Putamen (tissue), 1 donor: ENCODE measurements around the gene PTGIS.

Experiments used
- DNase-seq: peaks from one replicate; pipeline ENCODE4 v3.0.0-alpha.2; 2016; ENCODE audit warnings: low spot score

Gene PTGIS

GRCh38 chr20:49496553-49497397 lies 71.2 kb downstream of the PTGIS start:
- DNase-seq = no peak

- no peak for DNase-seq
Measured at GRCh38 chr20:49496043-49496442, 71.9 kb downstream of the PTGIS start.

DNA sequence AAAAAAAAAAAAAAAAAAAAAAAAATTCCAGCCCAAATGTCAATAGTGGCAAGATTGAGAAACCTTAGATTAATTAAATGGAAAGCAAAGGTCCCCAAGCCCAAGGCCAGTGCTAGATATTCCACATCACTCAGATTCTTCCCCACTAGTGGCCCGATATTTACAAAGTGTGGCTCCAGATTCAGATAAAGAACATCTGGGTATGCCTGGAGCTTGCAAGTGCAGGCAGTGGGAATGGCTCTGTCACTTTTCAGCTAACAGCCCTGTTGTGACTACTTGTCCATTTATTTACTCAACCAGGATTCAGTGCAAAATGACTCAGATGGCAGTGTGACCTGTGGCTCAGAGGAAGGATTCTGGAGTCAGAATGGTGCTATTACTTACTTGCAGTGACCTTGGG lies 77.2 kb downstream of the PTGIS start:
- DNase-seq = no peak

GRCh38 chr20:49489688-49490087 lies 78.2 kb downstream of the PTGIS start:
- no peak for DNase-seq

DNA sequence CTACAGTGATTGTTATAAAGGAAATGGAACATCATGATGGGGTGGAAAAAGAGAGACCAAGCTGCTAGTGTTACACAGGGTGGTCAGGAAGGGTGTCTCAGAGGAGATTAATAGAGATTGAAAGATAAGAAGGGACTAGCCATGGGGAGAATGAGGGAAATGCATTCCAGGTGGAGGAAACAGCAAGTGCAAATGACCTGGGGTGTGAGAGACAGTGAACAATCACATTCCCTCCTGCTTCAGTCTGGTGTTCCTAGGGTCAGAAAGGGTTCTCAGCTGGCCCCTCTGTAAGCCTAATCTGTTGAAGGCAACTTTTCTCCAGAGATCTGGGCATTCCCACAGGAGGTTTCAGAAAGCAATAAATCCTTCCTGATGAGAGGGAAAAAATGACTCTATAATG lies 81.9 kb downstream of the PTGIS start:
- DNase-seq = no peak

- DNase-seq = no peak
Measured at GRCh38 chr20:49485563-49485962, 82.4 kb downstream of the PTGIS start.

GRCh38 chr20:49484180-49485140 lies 83.5 kb downstream of the PTGIS start:
- peak; percentile 69 for DNase-seq

DNA sequence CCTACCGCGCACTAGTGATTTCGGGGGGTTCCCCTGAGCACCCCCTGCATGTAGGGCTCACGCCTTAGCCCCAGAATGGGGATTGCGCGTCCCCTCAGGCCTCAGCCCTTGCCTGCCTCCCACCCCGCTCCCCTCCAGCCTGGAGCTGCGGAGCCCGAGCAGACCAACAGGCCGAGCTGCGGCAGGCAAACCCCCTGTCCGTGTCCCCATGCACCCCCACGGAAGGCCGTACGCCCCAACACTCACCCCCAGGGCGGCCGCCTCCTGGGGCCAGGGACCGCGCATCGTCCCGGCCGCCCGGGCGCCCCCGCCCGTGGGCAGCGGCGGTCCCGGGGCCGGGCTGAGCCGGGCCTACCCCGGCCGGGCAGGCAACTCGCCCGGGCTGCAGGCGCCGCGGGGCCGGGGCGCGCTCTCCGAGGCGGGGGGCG lies 84.2 kb downstream of the PTGIS start:
- no peak for DNase-seq

DNA sequence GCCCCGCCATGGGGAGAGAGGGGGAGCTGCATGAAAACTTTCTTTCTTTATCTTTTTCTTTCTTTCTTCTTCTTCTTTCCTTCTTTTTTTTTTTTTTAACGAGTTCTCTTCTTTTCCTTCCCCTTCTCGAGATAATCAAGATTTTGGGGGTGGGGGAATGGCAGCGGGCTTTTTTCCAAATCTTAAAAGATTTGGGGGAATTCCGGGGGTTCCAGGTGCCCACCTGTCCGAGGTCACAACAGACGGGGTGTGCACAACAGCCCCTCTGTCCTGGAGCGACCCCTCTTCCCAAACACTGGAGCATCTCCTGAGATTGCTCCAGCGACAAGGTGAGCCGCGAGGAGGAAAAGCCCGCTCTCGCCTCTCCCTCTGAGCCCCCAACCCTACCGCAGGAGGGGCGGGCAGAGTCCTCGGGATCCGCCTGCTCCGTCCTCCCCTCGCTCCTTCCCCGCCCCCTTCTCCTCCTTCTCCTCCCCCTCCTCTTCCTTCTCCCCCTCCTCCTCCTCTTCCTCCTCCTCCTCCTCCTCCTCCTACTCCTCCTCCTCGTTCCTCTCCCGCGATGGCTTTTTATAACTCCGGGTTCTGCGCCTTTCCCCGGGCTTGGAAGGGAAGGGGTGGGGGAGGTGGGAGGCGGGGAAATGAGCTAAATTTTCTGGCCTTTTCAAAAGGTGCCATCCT lies 84.8 kb downstream of the PTGIS start:
- no peak for DNase-seq

GRCh38 chr20:49482621-49483017 lies 85.3 kb downstream of the PTGIS start, which contains the start of gene KCNB1:
TSS of gene KCNB1 (minus strand) at chr20:49482668. CDS start at chr20:49482480, 188 bp downstream.
- DNase-seq = no peak

DNA sequence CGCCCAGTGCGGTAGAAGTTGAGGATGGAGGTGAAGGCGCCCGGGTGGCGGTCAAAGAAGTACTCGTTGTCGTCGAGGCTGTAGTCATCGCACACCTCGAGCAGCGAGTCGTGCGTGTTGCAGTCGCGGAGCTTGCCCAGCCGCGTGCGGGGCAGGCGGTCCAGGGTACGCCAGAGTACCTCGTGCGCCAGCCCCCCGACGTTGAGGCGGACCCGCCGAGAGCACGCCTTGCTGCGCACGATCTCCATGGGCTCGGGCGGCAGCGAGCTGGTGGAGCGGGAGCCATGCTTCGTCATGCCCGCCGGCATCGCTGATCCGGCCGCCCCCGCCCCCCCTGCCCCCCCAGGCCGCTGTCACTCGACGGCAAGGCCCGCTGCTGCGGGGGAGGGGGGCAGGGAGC lies 85.8 kb downstream of the PTGIS start:
- DNase-seq = no peak

DNA sequence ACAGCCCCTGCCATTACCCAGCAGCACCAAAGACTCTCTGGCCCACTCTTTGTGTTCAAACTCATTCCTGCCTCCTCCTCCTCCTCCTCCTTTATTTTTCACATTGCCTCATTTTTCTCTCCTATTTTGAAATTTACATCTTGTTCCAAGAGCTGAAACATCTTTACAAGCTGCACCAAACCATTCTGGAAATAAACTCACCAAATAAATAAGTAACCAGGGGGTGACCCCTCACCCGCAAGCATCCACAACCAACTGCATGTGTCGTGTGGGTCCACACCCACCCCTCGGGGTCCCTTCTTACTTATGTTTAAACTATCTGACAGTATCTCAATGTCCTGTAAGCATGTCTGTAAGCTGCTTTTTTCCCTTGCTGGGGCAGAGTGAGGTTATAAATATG lies 86.8 kb downstream of the PTGIS start:
- DNase-seq = no peak

- no peak for DNase-seq
Measured at GRCh38 chr20:49480236-49480635, 87.7 kb downstream of the PTGIS start.

DNA sequence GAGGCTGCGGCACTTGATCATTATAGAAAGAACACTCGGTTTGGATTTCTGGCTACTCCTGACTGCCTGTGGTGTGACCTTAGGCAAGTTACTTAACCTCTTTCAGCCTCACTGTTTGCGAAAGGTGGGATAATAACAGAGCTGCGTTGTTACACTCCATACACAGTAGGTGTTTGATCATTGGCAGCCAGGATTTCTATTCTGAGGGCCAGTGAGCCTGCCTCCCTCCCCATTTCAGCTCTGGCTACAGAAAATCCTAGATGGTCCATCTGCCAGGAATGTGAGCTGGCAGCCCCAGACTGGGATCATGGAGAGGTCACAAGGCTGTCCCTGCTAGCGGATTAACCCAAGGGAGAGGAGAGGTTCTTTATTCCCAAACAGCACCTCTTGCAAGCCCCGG lies 88.2 kb downstream of the PTGIS start:
- no peak for DNase-seq

DNA sequence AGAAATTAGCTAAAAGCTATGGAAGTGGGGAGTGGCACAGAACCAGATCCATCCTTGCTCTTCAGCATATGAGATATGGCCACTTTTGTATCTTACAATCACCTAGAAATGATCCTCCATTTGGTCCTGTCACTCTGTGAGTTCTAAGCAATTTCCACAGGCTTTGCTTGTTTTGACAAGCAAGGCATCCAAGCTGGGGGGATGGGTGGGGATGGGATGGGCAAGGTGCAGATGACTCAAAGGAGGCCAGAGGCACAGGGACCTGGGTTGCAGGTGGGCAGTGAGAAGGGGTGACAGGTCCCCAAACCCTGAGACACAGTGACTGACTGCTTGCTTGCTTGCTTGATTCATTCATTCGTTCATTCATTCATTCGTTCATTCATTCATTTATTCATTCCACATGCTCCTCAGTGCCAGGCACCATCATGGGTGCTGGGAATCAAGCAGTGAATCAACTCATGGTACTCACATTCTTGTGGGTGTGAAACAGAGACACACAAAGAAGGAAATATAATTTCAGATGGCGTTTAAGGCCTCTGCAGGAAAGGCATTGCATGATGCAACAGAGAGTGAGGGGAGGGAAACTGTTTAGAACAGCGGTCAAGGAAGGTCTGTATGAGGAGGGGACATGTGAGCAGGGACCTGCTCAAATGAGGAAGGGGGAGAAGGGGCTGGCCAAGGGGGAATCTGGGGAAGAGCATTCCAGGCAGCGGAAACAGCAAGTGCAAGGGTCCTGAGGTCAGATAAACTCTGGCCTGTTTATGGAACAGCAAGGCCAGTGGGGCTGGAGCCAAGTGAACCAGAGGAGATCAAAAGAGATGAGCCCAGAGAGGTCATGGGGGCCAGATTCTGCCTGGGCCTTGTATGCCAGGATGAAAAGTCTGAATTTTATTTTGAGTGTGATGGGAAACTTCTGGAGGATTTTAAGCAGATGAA lies 88.9 kb downstream of the PTGIS start:
- no peak for DNase-seq

DNA sequence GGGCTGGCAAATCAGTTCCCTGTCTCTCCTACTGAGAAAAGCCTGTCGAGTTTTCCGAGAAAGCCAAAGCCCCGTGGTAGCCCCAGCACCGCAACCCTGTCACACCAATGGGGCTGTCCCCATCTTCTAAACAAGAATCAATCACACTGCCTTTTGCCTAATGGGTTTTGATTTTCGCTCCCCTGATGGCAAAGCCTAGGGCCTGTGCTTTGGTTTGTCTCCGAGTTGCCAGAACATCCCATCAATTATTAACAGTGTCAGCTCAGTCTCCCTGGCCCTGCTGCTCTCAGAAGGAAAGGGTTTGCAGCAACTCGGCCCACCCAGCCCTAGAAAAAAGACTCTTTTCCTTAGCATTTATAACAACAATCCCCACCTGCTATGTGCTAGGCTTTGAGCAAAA lies 89.7 kb downstream of the PTGIS start:
- DNase-seq = no peak

DNA sequence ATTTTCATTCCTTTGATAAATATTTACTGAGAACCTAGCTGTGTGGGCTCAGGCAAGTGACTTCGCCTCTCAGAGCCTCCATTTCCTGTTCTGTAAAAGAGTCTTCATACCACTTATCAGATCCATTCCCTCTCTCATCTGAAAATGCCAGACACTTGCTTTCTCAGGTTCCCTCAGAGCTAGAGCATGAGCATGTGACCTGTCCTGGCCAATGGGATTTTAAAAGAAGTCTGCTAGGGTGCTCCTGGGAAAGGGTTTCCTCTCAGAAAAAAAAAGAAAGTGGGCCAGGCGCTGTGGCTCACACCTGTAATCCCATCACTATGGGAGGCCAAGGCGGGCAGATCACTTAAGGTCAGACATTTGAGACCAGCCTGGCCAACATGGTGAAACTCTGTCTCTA lies 90.7 kb downstream of the PTGIS start:
- no peak for DNase-seq

- DNase-seq = no peak
Measured at GRCh38 chr20:49476016-49476355, 92.0 kb downstream of the PTGIS start.

DNA sequence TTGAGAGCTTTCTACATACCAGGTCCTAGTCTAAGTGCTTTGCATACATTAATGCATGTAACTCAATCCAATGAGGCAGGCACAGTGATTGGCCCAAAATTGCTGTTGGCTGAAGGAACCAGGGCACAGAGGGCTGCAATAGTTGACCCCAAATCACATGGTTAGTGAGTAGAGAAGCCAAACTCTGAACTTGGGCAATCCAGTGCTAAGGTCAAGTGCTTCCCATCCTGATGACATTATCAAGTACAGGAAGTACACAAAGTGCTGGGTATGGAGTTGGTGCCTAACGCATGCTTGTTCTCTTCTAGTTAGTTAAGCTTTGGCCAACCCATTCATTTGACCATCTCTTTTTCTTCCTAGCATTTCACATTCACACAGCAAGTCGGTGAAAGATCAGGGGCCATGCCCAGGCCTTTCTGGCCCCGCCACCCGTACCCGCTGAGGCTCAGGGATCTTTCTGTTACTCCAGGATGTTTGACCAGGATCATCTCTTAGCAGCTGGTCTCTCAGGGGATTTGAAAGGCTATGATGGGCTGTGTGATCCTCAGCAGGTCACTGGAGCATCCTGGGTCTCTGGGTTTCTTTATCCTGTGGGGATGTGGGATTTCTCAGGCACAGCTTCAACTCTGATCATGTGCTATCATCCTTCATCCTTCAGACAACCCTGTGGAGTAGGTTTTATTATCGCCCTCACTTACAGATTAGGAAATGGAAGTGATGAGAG lies 92.5 kb downstream of the PTGIS start:
- DNase-seq = no peak

GRCh38 chr20:49471397-49471796 lies 96.5 kb downstream of the PTGIS start:
- no peak for DNase-seq

GRCh38 chr20:49470922-49471321 lies 97.0 kb downstream of the PTGIS start:
- no peak for DNase-seq
